ENCODE results near the gene DLG4.

DLG4 gene

GRCh38 chr17:7239091-7240027 lies 19.7 kb upstream of the DLG4 start, which contains the start of gene PHF23 (continued):
- TF ChIP-seq ZNF266 (tag by site-specific recombination; IDR thresholded peaks at IDR 0.05; ENCODE audit: low read depth), result no peak
- no peak for TF ChIP-seq BCL11B (tag by site-specific recombination; IDR thresholded peaks at IDR 0.05; ENCODE audit: low read depth)
- 0 out of 2 replicates have a peak, but pooled peaks have one; percentile 14 for TF ChIP-seq PRDM4 (tag by site-specific recombination; IDR thresholded peaks at IDR 0.05)
- TF ChIP-seq, protein P1, sequence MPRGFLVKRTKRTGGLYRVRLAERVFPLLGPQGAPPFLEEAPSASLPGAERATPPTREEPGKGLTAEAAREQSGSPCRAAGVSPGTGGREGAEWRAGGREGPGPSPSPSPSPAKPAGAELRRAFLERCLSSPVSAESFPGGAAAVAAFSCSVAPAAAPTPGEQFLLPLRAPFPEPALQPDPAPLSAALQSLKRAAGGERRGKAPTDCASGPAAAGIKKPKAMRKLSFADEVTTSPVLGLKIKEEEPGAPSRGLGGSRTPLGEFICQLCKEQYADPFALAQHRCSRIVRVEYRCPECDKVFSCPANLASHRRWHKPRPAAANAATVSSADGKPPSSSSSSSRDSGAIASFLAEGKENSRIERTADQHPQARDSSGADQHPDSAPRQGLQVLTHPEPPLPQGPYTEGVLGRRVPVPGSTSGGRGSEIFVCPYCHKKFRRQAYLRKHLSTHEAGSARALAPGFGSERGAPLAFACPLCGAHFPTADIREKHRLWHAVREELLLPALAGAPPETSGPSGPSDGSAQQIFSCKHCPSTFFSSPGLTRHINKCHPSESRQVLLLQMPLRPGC (tag by site-specific recombination; IDR thresholded peaks at IDR 0.05), result no peak; the same call in 1 of the 2 replicates
- TF ChIP-seq ZBTB17 (tag by site-specific recombination; IDR thresholded peaks at IDR 0.05), result peak; percentile 94
- no peak for TF ChIP-seq ZNF354C (tag by site-specific recombination; IDR thresholded peaks at IDR 0.05; ENCODE audit: borderline replicate concordance, low read depth)
- no peak for TF ChIP-seq SCRT1 (tag by site-specific recombination; IDR thresholded peaks at IDR 0.05; ENCODE audit: borderline replicate concordance)
- TF ChIP-seq, protein P2, sequence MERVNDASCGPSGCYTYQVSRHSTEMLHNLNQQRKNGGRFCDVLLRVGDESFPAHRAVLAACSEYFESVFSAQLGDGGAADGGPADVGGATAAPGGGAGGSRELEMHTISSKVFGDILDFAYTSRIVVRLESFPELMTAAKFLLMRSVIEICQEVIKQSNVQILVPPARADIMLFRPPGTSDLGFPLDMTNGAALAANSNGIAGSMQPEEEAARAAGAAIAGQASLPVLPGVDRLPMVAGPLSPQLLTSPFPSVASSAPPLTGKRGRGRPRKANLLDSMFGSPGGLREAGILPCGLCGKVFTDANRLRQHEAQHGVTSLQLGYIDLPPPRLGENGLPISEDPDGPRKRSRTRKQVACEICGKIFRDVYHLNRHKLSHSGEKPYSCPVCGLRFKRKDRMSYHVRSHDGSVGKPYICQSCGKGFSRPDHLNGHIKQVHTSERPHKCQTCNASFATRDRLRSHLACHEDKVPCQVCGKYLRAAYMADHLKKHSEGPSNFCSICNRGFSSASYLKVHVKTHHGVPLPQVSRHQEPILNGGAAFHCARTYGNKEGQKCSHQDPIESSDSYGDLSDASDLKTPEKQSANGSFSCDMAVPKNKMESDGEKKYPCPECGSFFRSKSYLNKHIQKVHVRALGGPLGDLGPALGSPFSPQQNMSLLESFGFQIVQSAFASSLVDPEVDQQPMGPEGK (tag by site-specific recombination; IDR thresholded peaks at IDR 0.05), result peak; percentile 99
- no peak for TF ChIP-seq ZNF37A (tag by site-specific recombination; IDR thresholded peaks at IDR 0.05)
- TF ChIP-seq BCL11A (tag by site-specific recombination; IDR thresholded peaks at IDR 0.05; ENCODE audit: low read depth), result no peak
- TF ChIP-seq HIC1 (tag by site-specific recombination; IDR thresholded peaks at IDR 0.05), result no peak
- TF ChIP-seq, protein P3, sequence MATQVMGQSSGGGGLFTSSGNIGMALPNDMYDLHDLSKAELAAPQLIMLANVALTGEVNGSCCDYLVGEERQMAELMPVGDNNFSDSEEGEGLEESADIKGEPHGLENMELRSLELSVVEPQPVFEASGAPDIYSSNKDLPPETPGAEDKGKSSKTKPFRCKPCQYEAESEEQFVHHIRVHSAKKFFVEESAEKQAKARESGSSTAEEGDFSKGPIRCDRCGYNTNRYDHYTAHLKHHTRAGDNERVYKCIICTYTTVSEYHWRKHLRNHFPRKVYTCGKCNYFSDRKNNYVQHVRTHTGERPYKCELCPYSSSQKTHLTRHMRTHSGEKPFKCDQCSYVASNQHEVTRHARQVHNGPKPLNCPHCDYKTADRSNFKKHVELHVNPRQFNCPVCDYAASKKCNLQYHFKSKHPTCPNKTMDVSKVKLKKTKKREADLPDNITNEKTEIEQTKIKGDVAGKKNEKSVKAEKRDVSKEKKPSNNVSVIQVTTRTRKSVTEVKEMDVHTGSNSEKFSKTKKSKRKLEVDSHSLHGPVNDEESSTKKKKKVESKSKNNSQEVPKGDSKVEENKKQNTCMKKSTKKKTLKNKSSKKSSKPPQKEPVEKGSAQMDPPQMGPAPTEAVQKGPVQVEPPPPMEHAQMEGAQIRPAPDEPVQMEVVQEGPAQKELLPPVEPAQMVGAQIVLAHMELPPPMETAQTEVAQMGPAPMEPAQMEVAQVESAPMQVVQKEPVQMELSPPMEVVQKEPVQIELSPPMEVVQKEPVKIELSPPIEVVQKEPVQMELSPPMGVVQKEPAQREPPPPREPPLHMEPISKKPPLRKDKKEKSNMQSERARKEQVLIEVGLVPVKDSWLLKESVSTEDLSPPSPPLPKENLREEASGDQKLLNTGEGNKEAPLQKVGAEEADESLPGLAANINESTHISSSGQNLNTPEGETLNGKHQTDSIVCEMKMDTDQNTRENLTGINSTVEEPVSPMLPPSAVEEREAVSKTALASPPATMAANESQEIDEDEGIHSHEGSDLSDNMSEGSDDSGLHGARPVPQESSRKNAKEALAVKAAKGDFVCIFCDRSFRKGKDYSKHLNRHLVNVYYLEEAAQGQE (tag by site-specific recombination; IDR thresholded peaks at IDR 0.05), result no peak
- TF ChIP-seq ZBTB7A (tag by site-specific recombination; IDR thresholded peaks at IDR 0.05; ENCODE audit: low read depth), result no peak
- TF ChIP-seq ZNF366 (tag by site-specific recombination; conservative IDR thresholded peaks at IDR 0.05), result peak; percentile 100
- no peak for TF ChIP-seq TRIM28 (IDR thresholded peaks at IDR 0.05; ENCODE audit: borderline replicate concordance, low read length)
- no peak for TF ChIP-seq ZNF571 (tag by site-specific recombination; IDR thresholded peaks at IDR 0.05)
- no peak for TF ChIP-seq ZNF280D (tag by site-specific recombination; IDR thresholded peaks at IDR 0.05)
- no peak for TF ChIP-seq ZNF558 (tag by site-specific recombination; IDR thresholded peaks at IDR 0.05)

Measured in HEK293 (cell line).